ENCODE data around the gene LRFN4. TPM values are rescaled to one million over a fixed set of nuclear protein-coding genes. Genes with fewer than 3 reads are reported as not detected.

LRFN4 gene
- polyA plus RNA-seq, 12 donors = 13.1 to 30.6 (median 15.4) TPM; not detected in 1

- DNase-seq = no peak
These were observed 12.9 kb upstream of the LRFN4 start for GRCh38 chr11:66843776-66844495.

GRCh38 chr11:66844496-66845142 lies 12.2 kb upstream of the LRFN4 start:
- no peak for DNase-seq

- DNase-seq = no peak
These were observed 11.6 kb upstream of the LRFN4 start for GRCh38 chr11:66845143-66845875.

GRCh38 chr11:66845876-66846212 lies 11.0 kb upstream of the LRFN4 start:
- DNase-seq = no peak

- DNase-seq = no peak
These were observed 10.2 kb upstream of the LRFN4 start for GRCh38 chr11:66846671-66847091.

- DNase-seq = no peak
These were observed 9.2 kb upstream of the LRFN4 start for GRCh38 chr11:66847461-66848232.

- no peak for DNase-seq
These were observed 8.0 kb upstream of the LRFN4 start for GRCh38 chr11:66848671-66849500.

- no peak for DNase-seq
These were observed 7.2 kb upstream of the LRFN4 start for GRCh38 chr11:66849501-66850234.

GRCh38 chr11:66850235-66850587 lies 6.7 kb upstream of the LRFN4 start:
- DNase-seq = no peak

- no peak for DNase-seq
These were observed 6.2 kb upstream of the LRFN4 start for GRCh38 chr11:66850588-66851238.

- no peak for DNase-seq
These were observed 5.6 kb upstream of the LRFN4 start for GRCh38 chr11:66851239-66851596.

- no peak for DNase-seq
These were observed 5.0 kb upstream of the LRFN4 start for GRCh38 chr11:66851698-66852465.

- DNase-seq = no peak
These were observed 4.2 kb upstream of the LRFN4 start for GRCh38 chr11:66852466-66853241.

- no peak for DNase-seq
These were observed 3.3 kb upstream of the LRFN4 start for GRCh38 chr11:66853242-66854229.

GRCh38 chr11:66854231-66854661 lies 2.6 kb upstream of the LRFN4 start:
- DNase-seq = no peak

- DNase-seq = no peak
These were observed 2.1 kb upstream of the LRFN4 start for GRCh38 chr11:66854729-66855211.

Data from muscle of arm (tissue), 12 donors.